HTERT RPE-1 (cell line): ENCODE data around the gene LOXL3.

ENCODE experiments used
- in situ Hi-C: fragments of 300-500 bp; cut with MboI; formaldehyde crosslinking; loops from 4 replicates; pipeline ENCODE4 v1.14.3; 2020; ENCODE audit warnings: low sequenced_read_pairs

LOXL3 gene

GRCh38 chr2:74552914-74553811 is 579 bp downstream of the LOXL3 start:
- in situ Hi-C loops = no loop called here

GRCh38 chr2:74551942-74552913 is 1.5 kb downstream of the LOXL3 start:
- in situ Hi-C loops = no loop called here

- in situ Hi-C loops = no loop called here
These were observed 2.2 kb downstream of the LOXL3 start for GRCh38 chr2:74551530-74551929.

GRCh38 chr2:74550231-74550630 is 3.5 kb downstream of the LOXL3 start:
- in situ Hi-C loops = no loop called here

GRCh38 chr2:74548900-74549826 is 4.6 kb downstream of the LOXL3 start:
- in situ Hi-C loops = no loop called here

- in situ Hi-C loops = no loop called here
These were observed 5.3 kb downstream of the LOXL3 start for GRCh38 chr2:74548285-74548899.

- in situ Hi-C loops = no loop called here
These were observed 7.7 kb downstream of the LOXL3 start for GRCh38 chr2:74546004-74546403.

GRCh38 chr2:74544634-74545033 is 9.1 kb downstream of the LOXL3 start:
- in situ Hi-C loops = no loop called here

GRCh38 chr2:74542978-74543377 is 10.8 kb downstream of the LOXL3 start:
- in situ Hi-C loops = no loop called here

GRCh38 chr2:74540291-74540690 is 13.5 kb downstream of the LOXL3 start:
- in situ Hi-C loops = no loop called here

GRCh38 chr2:74538881-74539339 is 14.8 kb downstream of the LOXL3 start:
- in situ Hi-C loops = no loop called here

GRCh38 chr2:74537140-74537539 is 16.6 kb downstream of the LOXL3 start:
- in situ Hi-C loops = no loop called here

- in situ Hi-C loops = no loop called here
These were observed 17.4 kb downstream of the LOXL3 start for GRCh38 chr2:74536166-74536950.

GRCh38 chr2:74535440-74535965 is 18.2 kb downstream of the LOXL3 start:
- in situ Hi-C loops = no loop called here

- in situ Hi-C loops = no loop called here
These were observed 19.3 kb downstream of the LOXL3 start for GRCh38 chr2:74534411-74534810.

GRCh38 chr2:74533464-74533863 is 20.3 kb downstream of the LOXL3 start:
- in situ Hi-C loops = no loop called here

- in situ Hi-C loops = no loop called here
These were observed 21.5 kb downstream of the LOXL3 start for GRCh38 chr2:74532222-74532621.

- in situ Hi-C loops = no loop called here
These were observed 22.1 kb downstream of the LOXL3 start for GRCh38 chr2:74531666-74532065.
